HepG2 (cell line): ENCODE results near the gene ZNF800. TPM values are rescaled to one million over a fixed set of nuclear protein-coding genes. Genes with fewer than 3 reads are reported as not detected.

Experiments used
- ATAC-seq: fragments of 200-7000 bp; cut with Tn5 transposase; 3 replicates; pipeline ENCODE4 v1.9.1; 2020; ENCODE audit warnings: mild to moderate bottlenecking, moderate library complexity
- BruUV-seq: library from RNA; stranded (reverse); fragments of 400-500 nt; replicated peaks from 2 replicates; lab custom pipeline; 2021; lab: Mats Ljungman, UMichigan
- CTCF ChIA-PET: fragments of 300-600 bp; formaldehyde crosslinking; extraction: SDS; loops from one replicate; lab custom pipeline; 2021; ENCODE audit warnings: low total read pairs, inconsistent platforms, low intra/inter-chr PET ratio; lab: Yijun Ruan, JAX
- POLR2A ChIA-PET: fragments of 350-600 bp; sonication (Branson Sonifier 250); formaldehyde crosslinking; loops from one replicate; lab custom pipeline; 2020; ENCODE audit warnings: antibody characterized with exemption, inconsistent platforms; lab: Yijun Ruan, JAX
- DNase-seq: peaks from one replicate; pipeline ENCODE4 v3.0.0-alpha.2; 2015; ENCODE audit warnings: low spot score
- FAIRE-seq: peaks from 3 replicates; lab custom pipeline; 2011; peaks lifted over from hg19 to GRCh38; lab: Jason Lieb, UNC
- H2AFZ ChIP-seq: one replicate; pipeline ENCODE4 v1.6.1; 2011; ENCODE audit warnings: low read length, inconsistent platforms
- H3K27ac ChIP-seq: fragments of 300-600 bp; 3 replicates; pipeline ENCODE4 v1.8.0; 2011; ENCODE audit warnings: mixed run types, mild to moderate bottlenecking, mixed read lengths, low read length, inconsistent platforms; ENCODE audit not compliant: insufficient read depth; ENCODE audit errors: extremely low read length
- H3K27me3 ChIP-seq, 2 experiments: fragments of 200-600 bp in 1 of 2; 2 replicates in 1 of 2; 3 replicates in 1 of 2; pipeline versions ENCODE4 v1.6.0 to v1.8.0; 2011; ENCODE audit warnings: low read length in 2 of 2, mild to moderate bottlenecking in 2 of 2, moderate library complexity in 2 of 2, inconsistent platforms in 1 of 2; ENCODE audit not compliant: insufficient read depth in 2 of 2, control insufficient read depth in 1 of 2
- H3K36me3 ChIP-seq, 2 experiments: fragments of 200-600 bp in 1 of 2; replicated peaks in 1 of 2; 2 replicates in 1 of 2; 3 replicates in 1 of 2; pipeline versions ENCODE4 v1.5.1 to v1.8.0; 2011; ENCODE audit warnings: low read length in 2 of 2, inconsistent platforms in 1 of 2; ENCODE audit not compliant: insufficient read depth in 2 of 2, control insufficient read depth in 1 of 2
- H3K4me1 ChIP-seq: 2 replicates; pipeline ENCODE4 v1.5.1; 2012; ENCODE audit warnings: low read length, inconsistent platforms; ENCODE audit not compliant: insufficient read depth
- H3K4me2 ChIP-seq: 2 replicates; pipeline ENCODE4 v1.6.0; 2011; ENCODE audit warnings: low read depth, low read length, inconsistent platforms
- H3K4me3 ChIP-seq, 3 experiments: fragments of 200-600 bp in 1 of 3; sonication (generic), shearing (Covaris generic) in 1 of 3; replicated peaks in 1 of 3; 2 replicates each; pipeline ENCODE4 v1.5.1; 2011 to 2016; ENCODE audit warnings: low read length in 3 of 3, inconsistent platforms in 2 of 3, low read depth in 2 of 3, mild to moderate bottlenecking in 2 of 3, control low read depth in 1 of 3, mixed read lengths in 1 of 3; ENCODE audit not compliant: insufficient read depth in 1 of 3
- H3K79me2 ChIP-seq: one replicate; pipeline ENCODE4 v1.6.1; 2011; ENCODE audit warnings: low read length, inconsistent platforms; ENCODE audit not compliant: insufficient read depth
- H3K9ac ChIP-seq: 2 replicates; pipeline ENCODE4 v1.6.0; 2011; ENCODE audit warnings: mild to moderate bottlenecking, low read depth, low read length, inconsistent platforms; ENCODE audit not compliant: insufficient read depth
- H3K9me3 ChIP-seq: 2 replicates; pipeline ENCODE4 v1.5.1; 2012; ENCODE audit warnings: mild to moderate bottlenecking, low read length
- H4K20me1 ChIP-seq: 2 replicates; pipeline ENCODE4 v1.6.0; 2011; ENCODE audit warnings: inconsistent platforms, mild to moderate bottlenecking, low read length, moderate library complexity; ENCODE audit not compliant: insufficient read depth
- AHDC1 ChIP-seq: sonication (generic); formaldehyde crosslinking; IDR thresholded peaks from 2 replicates; pipeline ENCODE4 v1.5.1; 2020; ENCODE audit warnings: mild to moderate bottlenecking, missing genetic modification reagents, borderline replicate concordance
- GFI1 ChIP-seq: sonication (generic); formaldehyde crosslinking; IDR thresholded peaks from 2 replicates; pipeline ENCODE4 v1.5.0; 2020; ENCODE audit warnings: missing genetic modification reagents, mild to moderate bottlenecking, borderline replicate concordance
- KLF16 ChIP-seq, 2 experiments: sonication (generic) in 1 of 2; formaldehyde crosslinking in 1 of 2; IDR thresholded peaks; 2 replicates each; pipeline versions ENCODE4 v1.6.1 to v1.8.0; 2016 to 2023; ENCODE audit warnings: missing genetic modification reagents in 2 of 2, missing compliant biosample characterization in 1 of 2
- SMAD9 ChIP-seq: sonication (generic); formaldehyde crosslinking; IDR thresholded peaks from 2 replicates; pipeline ENCODE4 v1.5.1; 2020; ENCODE audit warnings: mild to moderate bottlenecking, missing genetic modification reagents
- ZNF670 ChIP-seq: sonication (generic); formaldehyde crosslinking; IDR thresholded peaks from 2 replicates; pipeline ENCODE4 v1.8.0; 2022; ENCODE audit warnings: mild to moderate bottlenecking, missing genetic modification reagents, borderline replicate concordance
- ZNF672 ChIP-seq: sonication (generic); formaldehyde crosslinking; IDR thresholded peaks from 2 replicates; pipeline ENCODE4 v1.8.1; 2022; ENCODE audit warnings: missing genetic modification reagents
- WGBS: methylation state at CpG from one replicate; pipeline ENCODE4 v1.1.6; 2017; ENCODE audit warnings: low lambda C conversion rate; 5-methylcytosine and 5-hydroxymethylcytosine counted together
- in situ Hi-C: cut with HindIII; loops from 2 replicates; pipeline ENCODE4 v1.10.0; 2017; ENCODE audit warnings: low pct_unique_long_range_greater_than_20kb; ENCODE audit not compliant: extremely low pct_ligation_motif_present
- intact Hi-C: fragments of 100-400 bp; cut with micrococcal nuclease; formaldehyde crosslinking; loops from one replicate; pipeline ENCODE4 v1.10.0; 2022; ENCODE audit not compliant: unreplicated experiment
- polyA plus RNA-seq, 8 experiments: library from polyadenylated mRNA; depleted of rRNA in 3 of 8; stranded (reverse) in 7 of 8; unstranded in 1 of 8; fragments of >200 nt; fragmentation: Illumina TruSeq in 4 of 8; extraction: Trizol in 4 of 8; gene quantifications; 2 replicates each; pipeline versions ENCODE4 v1.2.1 to v1.2.3, GENCODE V29; 2011 to 2016; ENCODE audit warnings: low read depth in 4 of 8, missing spikeins in 1 of 8, mixed read lengths in 1 of 8; ENCODE audit not compliant: insufficient read depth in 1 of 8
- total RNA-seq, 5 experiments: library from RNA; depleted of rRNA; stranded (reverse); fragments of >200 nt; fragmentation: Illumina TruSeq; extraction: Trizol; gene quantifications; 2 replicates each; pipeline ENCODE4 v1.2.3, GENCODE V29; 2016; ENCODE audit warnings: low read depth in 1 of 5
- TF ChIP-seq, protein P1 (sequence below): sonication (generic); formaldehyde crosslinking; IDR thresholded peaks from 2 replicates; pipeline ENCODE4 v1.8.0; 2022; ENCODE audit warnings: missing genetic modification reagents, mild to moderate bottlenecking, borderline replicate concordance
- TF ChIP-seq, protein P2 (sequence below): sonication (generic); formaldehyde crosslinking; IDR thresholded peaks from 2 replicates; pipeline ENCODE4 v1.4.0; 2020; ENCODE audit warnings: missing genetic modification reagents, borderline replicate concordance
- TF ChIP-seq, protein P3 (sequence below): sonication (generic); formaldehyde crosslinking; IDR thresholded peaks from 2 replicates; pipeline ENCODE4 v1.8.0; 2022; ENCODE audit warnings: mild to moderate bottlenecking, missing genetic modification reagents, moderate library complexity

ZNF800 gene
- total and polyA plus RNA-seq, 2 of the 13 experiments (the other 11 are each of a cell fraction or from before 2014, with no cell fraction given) = 7.1 to 12.7 TPM

GRCh38 chr7:127390186-127390816 is 2.2 kb downstream of the ZNF800 start (continued):
- TF ChIP-seq, protein P1, sequence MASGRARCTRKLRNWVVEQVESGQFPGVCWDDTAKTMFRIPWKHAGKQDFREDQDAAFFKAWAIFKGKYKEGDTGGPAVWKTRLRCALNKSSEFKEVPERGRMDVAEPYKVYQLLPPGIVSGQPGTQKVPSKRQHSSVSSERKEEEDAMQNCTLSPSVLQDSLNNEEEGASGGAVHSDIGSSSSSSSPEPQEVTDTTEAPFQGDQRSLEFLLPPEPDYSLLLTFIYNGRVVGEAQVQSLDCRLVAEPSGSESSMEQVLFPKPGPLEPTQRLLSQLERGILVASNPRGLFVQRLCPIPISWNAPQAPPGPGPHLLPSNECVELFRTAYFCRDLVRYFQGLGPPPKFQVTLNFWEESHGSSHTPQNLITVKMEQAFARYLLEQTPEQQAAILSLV (CRISPR knock-in tag) = no peak
- TF ChIP-seq ZNF672 (CRISPR knock-in tag) (no peak), ZNF670 (CRISPR knock-in tag) (no peak)

- H3K9me3 ChIP-seq = no peaks in the 10 kb centered on the region
- no peak overlapping the region for H3K4me3 ChIP-seq
- no TSS peak for BruUV-seq
- intact Hi-C loops (no loop called here), in situ Hi-C loops (no loop called here)
- POLR2A ChIA-PET = no interaction called here
- H2AFZ ChIP-seq = no peak overlapping the region
- peaks cover 37% of the 10 kb centered on the region for H3K4me1 ChIP-seq
- DNase-seq = no peak
- no peak for FAIRE-seq
- no peaks in the 10 kb centered on the region; a peak in 1 of 5 replicates for H3K27me3 ChIP-seq
- H3K9ac ChIP-seq = no peak overlapping the region
- H4K20me1 ChIP-seq = 0 out of 2 replicates have a peak, but pooled peaks cover 2% of the 10 kb centered on the region
- H3K36me3 ChIP-seq = peaks cover 3 to 14% of the 10 kb centered on the region in 2 experiments
- 97% methylated on average over 1 of the region's 1 CpG for WGBS
- H3K4me2 ChIP-seq = no peak overlapping the region
- CTCF ChIA-PET = no interaction called here
- no peak for ATAC-seq
- peaks cover 57% of the 10 kb centered on the region for H3K79me2 ChIP-seq
- no peak overlapping the region for H3K27ac ChIP-seq
- no peak for TF ChIP-seq AHDC1
- no peak for TF ChIP-seq GFI1 (CRISPR knock-in tag)
- TF ChIP-seq, protein P2, sequence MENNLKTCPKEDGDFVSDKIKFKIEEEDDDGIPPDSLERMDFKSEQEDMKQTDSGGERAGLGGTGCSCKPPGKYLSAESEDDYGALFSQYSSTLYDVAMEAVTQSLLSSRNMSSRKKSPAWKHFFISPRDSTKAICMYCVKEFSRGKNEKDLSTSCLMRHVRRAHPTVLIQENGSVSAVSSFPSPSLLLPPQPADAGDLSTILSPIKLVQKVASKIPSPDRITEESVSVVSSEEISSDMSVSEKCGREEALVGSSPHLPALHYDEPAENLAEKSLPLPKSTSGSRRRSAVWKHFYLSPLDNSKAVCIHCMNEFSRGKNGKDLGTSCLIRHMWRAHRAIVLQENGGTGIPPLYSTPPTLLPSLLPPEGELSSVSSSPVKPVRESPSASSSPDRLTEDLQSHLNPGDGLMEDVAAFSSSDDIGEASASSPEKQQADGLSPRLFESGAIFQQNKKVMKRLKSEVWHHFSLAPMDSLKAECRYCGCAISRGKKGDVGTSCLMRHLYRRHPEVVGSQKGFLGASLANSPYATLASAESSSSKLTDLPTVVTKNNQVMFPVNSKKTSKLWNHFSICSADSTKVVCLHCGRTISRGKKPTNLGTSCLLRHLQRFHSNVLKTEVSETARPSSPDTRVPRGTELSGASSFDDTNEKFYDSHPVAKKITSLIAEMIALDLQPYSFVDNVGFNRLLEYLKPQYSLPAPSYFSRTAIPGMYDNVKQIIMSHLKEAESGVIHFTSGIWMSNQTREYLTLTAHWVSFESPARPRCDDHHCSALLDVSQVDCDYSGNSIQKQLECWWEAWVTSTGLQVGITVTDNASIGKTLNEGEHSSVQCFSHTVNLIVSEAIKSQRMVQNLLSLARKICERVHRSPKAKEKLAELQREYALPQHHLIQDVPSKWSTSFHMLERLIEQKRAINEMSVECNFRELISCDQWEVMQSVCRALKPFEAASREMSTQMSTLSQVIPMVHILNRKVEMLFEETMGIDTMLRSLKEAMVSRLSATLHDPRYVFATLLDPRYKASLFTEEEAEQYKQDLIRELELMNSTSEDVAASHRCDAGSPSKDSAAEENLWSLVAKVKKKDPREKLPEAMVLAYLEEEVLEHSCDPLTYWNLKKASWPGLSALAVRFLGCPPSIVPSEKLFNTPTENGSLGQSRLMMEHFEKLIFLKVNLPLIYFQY (CRISPR knock-in tag) = no peak
- TF ChIP-seq, protein P3, sequence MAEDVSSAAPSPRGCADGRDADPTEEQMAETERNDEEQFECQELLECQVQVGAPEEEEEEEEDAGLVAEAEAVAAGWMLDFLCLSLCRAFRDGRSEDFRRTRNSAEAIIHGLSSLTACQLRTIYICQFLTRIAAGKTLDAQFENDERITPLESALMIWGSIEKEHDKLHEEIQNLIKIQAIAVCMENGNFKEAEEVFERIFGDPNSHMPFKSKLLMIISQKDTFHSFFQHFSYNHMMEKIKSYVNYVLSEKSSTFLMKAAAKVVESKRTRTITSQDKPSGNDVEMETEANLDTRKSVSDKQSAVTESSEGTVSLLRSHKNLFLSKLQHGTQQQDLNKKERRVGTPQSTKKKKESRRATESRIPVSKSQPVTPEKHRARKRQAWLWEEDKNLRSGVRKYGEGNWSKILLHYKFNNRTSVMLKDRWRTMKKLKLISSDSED (CRISPR knock-in tag) = no peak
- TF ChIP-seq KLF16 (CRISPR knock-in tag; IDR thresholded peaks at IDR 0.05) = no peak
- no peak for TF ChIP-seq SMAD9
Measured at GRCh38 chr7:127389321-127389720, 3.2 kb downstream of the ZNF800 start.
